Measurements from ENCODE around the gene PIAS2. TPM values are rescaled to one million over a fixed set of nuclear protein-coding genes. Genes with fewer than 3 reads are reported as not detected.

Gene PIAS2
- total and polyA plus RNA-seq, 2 experiments from 2014 or later = 30.3 to 54.2 TPM

GRCh38 chr18:46843372-46843771, 73.9 kb downstream of the PIAS2 start:
- Mint-ChIP-seq H3K27ac (no peak overlapping the region), H3K9me3 (no peaks in the 10 kb centered on the region), H3K4me3 (no peak overlapping the region), H3K4me1 (no peaks in the 10 kb centered on the region), H3K27me3 (ENCODE audit: insufficient read depth, low read depth, poor library complexity) (no peaks in the 10 kb centered on the region), H3K36me3 (ENCODE audit: low read depth) (no peaks in the 10 kb centered on the region; the same call in 2 of the 3 replicates)
- no peak overlapping the region for H3K4me3 ChIP-seq
- H3K27me3 ChIP-seq (ENCODE audit: insufficient read depth) = no peaks in the 10 kb centered on the region
- TF ChIP-seq STAT1 (IDR thresholded peaks at IDR 0.05; ENCODE audit: unreplicated experiment) (no peak), REST (IDR thresholded peaks at IDR 0.05; ENCODE audit: unreplicated experiment) (no peak), ZNF114 (CRISPR knock-in tag; IDR thresholded peaks at IDR 0.05) (no peak), CREB1 (CRISPR knock-in tag; IDR thresholded peaks at IDR 0.05; ENCODE audit: low read depth) (no peak), POLR2AphosphoS5 (IDR thresholded peaks at IDR 0.05; ENCODE audit: low read depth) (no peak), EZH2 (IDR thresholded peaks at IDR 0.05; ENCODE audit: low read depth, unreplicated experiment) (no peak), CTCF (conservative IDR thresholded peaks at IDR 0.05; ENCODE audit: low read depth in 2 of 2) (no peak), JUNB (IDR thresholded peaks at IDR 0.05; ENCODE audit: unreplicated experiment) (no peak), NANOG (IDR thresholded peaks at IDR 0.05; ENCODE audit: borderline replicate concordance) (no peak), ETS1 (IDR thresholded peaks at IDR 0.05) (no peak), EZH2phosphoT487 (IDR thresholded peaks at IDR 0.05; ENCODE audit: unreplicated experiment) (no peak), ZNF462 (CRISPR knock-in tag; IDR thresholded peaks at IDR 0.05) (no peak), ZNF331 (CRISPR knock-in tag; IDR thresholded peaks at IDR 0.05; ENCODE audit: low read depth) (no peak)
- ATAC-seq (no peak), DNase-seq (ENCODE audit: low spot score) (no peak)
- no peak overlapping the region for H3K27ac ChIP-seq (ENCODE audit: low read depth)
- peaks cover 8% of the 10 kb centered on the region; the same call in 1 of the 2 replicates for H3K36me3 ChIP-seq (ENCODE audit: insufficient read depth)
- H2AFZ ChIP-seq = no peak overlapping the region
- H3K79me2 ChIP-seq (replicated peaks; ENCODE audit: insufficient read depth) = peaks cover 3% of the 10 kb centered on the region; the same call in 1 of the 2 replicates
- H4K20me1 ChIP-seq (replicated peaks; ENCODE audit: insufficient read depth) = no peaks in the 10 kb centered on the region; the same call in 1 of the 2 replicates
- no peak overlapping the region for H3K4me2 ChIP-seq
- H3F3A ChIP-seq (replicated peaks; ENCODE audit: low read depth) = no peaks in the 10 kb centered on the region
- H3K4me1 ChIP-seq (ENCODE audit: insufficient read depth) = no peaks in the 10 kb centered on the region
- H3K9me2 ChIP-seq (ENCODE audit: insufficient read depth) = no peaks in the 10 kb centered on the region
